HG02759 (cell line): Measurements from ENCODE around the gene PIEZO2.

ENCODE experiments used
- ATAC-seq: cut with Tn5 transposase; IDR thresholded peaks from one replicate; pipeline ENCODE4 v1.9.1; 2021; ENCODE audit warnings: mild to moderate bottlenecking, moderate library complexity; ENCODE audit not compliant: unreplicated experiment

PIEZO2 gene

DNA sequence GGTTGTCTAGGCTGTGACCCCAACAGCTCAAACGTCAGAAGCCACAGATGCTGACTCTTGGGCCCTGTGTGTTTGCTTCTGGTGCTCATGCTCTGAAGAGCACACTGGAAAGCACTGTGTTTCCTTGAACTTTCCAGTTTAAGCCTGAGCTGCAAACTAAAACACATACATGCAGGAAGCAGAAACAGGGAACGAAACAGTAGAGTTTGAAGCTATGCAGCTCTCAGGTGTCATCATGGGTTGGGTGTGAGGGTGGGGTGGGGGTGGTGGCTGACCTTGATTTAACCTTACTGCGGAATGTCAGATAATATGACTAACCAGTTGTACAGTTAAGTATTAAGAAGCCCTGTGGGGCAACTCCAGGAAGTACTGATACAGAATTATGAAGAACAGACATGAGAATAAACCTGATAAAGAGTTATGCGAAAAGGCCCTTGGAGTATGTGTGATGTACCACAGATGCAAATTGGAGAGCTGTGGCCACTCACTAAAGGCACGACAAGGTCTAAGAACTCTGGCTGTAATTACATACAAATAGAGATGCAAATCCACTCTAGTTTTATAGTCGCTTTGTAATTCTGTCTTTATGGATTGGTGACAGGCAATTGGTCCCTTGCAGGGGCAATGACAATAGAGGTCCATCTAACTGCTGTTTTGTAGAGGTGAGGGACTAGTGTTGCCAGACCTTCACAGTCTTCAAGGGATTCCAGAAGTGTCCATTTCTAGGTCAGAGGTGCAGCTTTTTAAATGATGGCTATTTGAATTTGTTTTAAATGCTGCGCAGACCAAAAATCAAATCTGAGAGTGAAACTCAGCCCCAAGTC, 350.4 kb downstream of the PIEZO2 start:
- no peak for ATAC-seq

DNA sequence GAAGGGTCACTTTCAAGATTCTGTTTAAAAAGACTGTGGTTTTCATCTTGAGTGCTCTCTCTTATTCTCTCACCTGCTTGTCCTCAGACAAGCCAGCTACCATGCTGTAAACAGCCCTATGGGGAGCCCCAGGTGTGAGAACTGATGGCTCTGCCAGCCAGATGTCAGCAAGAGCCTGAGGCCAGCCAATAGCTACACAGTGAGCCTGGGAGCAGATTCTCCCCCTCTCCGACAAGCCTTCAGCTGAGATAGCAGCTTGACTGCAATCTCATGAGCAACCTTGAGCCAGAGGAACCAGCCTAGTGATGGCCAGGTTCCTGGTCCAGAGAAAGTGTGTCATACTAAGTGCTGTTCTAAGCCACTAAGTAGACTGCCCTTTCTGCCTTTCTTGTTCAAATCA, 351.5 kb downstream of the PIEZO2 start:
- no peak for ATAC-seq

DNA sequence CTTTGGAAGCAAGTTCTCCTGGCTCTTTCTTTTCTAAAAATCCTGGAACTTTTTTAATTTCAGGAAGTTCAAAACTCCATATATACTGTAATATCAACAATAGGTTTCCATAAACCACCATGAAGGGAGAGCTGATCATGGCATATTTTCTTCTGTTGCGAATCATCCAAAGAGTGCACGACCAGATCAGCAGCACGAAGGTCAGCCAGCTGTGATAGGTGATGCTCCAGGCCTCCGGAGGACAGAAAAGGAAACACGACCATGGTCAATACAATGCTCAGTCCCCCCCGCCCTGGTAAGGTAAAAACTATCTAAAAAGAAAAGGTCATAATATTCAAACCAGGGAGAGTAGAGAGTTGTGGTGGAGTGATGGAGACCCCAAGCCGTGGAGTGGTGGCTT, 354.6 kb downstream of the PIEZO2 start:
- ATAC-seq = no peak

DNA sequence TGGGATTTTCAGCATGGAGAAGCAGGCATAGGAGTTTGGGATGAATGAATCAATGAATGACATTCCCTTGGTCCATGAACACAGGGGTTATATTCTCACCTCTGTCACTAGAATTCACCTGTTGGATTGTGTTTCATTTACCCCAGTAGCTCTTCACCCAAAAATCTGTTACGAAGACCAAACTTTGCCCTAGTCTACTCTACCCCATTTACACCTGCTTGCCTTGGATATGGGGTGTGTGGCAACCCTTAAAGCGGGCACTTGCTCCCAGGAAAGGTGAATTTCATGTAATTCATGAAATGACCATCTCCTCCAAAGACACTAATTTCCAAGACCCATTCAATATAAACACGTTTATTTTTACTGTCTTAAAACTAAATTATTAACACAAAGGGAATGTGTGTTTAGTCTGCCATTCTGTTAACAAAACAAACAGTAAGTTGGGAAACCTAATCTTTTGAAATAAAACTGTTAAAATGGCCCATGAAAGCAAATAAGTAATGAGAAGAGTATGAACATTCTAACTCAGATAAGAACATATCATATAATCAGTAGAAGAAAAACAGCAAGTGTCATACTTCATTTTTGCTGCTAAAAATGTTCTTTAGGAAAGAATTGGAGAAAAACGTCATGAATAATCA, 355.5 kb downstream of the PIEZO2 start:
- ATAC-seq = no peak

DNA sequence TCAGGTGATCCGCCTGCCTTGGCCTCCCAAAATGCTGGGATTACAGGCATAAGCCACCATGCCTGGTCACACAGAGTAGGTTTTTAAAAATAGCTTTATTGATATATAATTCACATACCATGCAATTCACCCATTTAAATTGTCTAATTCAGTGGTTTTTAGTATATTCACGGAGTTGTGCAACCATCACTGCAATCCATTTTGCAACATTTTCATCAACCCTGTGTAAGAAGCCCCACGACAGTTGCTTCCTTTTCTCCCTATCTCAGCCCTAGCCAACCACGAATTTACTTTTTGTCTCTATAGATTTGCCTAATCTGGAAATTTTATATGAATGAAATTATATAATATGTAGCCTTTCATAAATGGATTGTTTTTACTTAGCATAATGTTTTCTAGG, 357.2 kb downstream of the PIEZO2 start:
- no peak for ATAC-seq

DNA sequence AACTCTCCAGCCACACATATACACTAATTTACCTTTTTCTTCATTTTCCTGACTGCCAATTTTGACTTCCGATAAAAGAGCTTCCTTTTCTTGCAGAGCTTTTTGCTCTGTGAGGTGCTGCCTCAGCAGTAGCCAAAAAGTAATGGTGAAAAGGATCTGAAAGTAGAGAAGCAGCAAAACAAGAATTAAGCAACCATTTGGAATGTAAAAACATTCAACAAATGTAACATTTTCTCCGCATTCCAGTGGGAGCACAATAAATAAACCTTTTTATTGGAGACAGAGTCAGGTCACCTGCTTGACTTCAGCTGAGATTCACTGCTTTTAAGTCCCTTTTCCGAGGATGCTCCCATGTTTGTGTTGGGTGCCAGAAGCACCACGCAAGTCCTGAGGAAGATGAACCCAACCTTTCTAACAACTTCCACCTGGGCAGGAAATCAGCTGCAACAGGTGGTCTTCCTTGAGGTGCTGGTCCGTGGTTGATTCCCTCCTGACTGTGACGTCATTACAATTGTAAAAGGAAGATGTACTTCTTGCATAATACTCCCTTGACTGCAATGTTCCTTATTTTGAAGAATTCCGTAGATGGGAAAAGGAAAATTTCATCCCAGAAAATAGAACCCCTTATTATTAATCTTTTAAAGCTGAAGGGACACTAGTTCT, 358.1 kb downstream of the PIEZO2 start:
- no peak for ATAC-seq

DNA sequence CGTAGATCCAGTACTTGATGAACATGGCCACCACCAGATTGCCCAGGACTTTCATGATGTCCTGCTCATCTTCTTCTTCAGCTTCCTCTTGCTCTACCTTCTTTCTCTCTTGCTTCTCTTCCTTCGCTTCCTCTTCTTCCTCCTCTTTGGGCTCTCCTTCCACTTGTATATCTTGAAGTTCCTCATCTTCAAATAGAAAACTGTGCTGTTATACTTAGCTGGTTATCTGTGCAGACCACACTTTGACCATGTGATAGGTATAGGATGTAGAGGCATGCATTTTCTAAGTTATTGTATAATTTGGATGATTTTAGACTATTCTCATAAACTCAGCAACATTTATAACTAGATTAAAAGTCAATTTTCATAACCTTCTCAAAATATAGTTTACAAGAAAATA, 360.2 kb downstream of the PIEZO2 start:
- no peak for ATAC-seq

DNA sequence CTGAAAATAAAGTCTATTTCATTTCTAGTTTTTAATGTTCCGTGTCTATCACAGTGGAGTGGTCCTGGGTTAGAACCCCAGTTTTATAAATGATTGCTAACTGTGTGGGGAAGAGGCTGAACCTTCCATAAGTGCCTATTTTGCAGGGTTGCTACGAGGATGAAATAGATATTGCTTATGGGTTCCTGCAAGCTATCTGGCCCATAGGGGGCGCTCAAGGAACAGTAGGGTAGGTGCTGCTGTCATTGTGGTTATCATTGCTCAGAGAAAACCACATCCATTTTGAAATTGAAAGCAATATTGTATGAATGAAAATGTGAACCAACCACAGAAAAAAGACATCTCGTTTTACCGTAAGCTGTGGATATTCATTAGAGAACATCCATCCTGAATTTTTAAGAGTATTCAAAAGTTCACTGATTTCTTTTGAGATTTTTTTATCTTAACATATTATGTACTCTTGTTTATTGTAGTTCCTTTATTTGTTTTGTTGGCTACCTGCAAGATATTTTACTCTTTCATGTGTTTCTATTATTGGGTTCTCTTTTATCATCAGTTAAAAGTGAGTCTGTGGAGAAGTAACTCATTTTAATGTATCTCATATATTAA, 362.0 kb downstream of the PIEZO2 start:
- ATAC-seq = peak; percentile 99

DNA sequence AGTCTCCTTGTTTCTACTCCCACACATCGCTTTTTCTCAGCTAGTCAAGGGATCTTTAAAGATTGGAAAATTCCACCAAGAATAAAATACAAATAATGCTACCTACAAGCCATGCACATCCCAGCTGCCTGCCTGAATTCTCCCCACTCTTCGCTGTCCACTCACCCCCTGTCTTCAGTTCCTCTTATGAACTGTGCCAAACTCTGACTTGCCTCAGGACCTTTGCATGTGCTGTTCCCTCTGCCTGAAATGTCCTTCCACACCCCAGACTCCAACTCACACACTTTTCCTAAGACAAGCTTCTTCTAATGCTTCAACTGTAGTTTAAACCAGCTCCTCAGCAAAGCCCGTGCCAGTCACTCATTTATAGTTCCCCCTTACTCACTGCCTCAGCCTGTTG, 363.6 kb downstream of the PIEZO2 start:
- ATAC-seq = no peak

DNA sequence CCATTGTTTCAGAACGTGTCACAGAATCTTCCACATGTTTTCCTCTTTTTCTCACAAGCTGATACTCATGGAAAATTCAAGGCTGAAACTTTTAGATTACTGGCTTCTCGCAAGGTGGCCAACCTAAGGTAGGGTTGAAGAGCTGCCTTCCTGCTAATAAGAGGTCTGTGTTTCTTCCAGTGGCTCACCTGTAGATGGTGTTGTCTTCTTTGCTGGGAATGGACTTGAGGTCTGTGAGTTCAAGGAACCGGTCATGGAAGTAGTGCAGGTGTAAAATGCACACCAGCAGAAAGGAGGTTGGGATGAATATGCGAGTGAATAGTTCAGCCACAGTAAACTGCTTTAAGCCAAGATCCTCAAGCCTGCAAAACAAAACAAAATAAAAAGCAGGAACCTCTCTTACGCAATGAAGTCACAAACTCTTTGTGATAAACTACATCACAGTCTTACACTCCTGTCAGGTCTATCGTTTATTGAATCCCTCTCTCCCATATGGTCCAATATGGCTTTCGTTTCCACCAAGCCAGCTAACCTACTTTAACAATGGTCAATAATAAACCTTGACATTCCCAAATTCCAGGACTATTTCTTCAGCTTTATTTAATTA, 364.7 kb downstream of the PIEZO2 start:
- ATAC-seq = no peak

DNA sequence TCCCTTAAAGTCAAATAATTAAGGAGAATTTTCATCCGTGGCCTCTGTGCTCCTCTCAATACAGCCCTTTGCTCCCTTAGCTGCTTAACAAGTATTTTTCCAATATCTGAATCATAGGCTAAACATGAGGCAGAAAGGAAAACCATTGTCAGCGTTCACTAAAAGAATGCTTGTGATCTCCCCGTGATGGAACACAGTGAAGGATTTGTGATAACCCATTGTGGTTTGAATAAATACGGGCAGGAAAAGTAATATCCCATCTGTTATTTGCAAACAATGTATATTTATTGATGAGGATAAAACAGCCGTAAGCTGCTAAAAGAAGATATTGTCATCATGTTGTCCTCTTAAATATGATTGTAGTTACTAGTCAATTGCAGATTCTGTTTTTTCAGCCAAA, 365.4 kb downstream of the PIEZO2 start:
- ATAC-seq = no peak

DNA sequence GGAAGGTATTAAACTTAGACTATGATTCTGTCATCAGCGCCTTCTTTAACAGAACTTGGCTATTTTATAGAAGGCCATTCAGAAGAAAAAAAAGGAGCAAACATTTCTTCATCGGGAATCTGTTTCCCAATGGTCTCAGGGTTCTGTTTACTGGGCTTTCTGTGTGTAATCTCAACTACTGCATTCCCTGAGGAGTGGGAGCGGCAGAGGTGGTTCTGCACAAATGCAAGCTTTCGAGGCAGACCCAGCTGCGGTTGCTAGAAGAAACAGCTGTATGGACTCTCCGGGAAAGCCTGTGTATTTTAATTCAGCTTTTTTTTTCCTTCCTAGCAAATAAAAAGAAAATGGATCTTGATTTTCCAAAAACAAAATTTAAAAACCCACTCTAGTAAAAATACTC, 372.9 kb downstream of the PIEZO2 start:
- ATAC-seq = no peak

DNA sequence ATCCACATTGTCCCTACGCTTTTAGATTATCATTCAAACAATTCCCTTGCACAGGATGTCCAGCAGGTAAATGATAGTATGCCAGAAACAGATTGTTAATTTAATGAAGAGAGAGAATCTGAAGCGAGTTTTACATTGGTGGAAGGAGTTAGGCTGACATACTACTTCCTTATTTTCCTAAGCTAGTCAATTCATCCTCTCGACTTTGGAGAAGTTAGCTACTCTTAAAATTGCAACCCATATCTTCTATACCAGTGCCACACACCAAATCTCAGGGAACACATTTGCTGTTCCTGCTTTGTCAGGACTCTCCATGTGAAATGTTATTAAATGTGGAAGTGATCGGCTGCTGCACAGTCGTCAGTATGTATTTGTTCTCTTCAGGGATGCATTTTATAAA, 374.3 kb downstream of the PIEZO2 start:
- ATAC-seq = no peak

DNA sequence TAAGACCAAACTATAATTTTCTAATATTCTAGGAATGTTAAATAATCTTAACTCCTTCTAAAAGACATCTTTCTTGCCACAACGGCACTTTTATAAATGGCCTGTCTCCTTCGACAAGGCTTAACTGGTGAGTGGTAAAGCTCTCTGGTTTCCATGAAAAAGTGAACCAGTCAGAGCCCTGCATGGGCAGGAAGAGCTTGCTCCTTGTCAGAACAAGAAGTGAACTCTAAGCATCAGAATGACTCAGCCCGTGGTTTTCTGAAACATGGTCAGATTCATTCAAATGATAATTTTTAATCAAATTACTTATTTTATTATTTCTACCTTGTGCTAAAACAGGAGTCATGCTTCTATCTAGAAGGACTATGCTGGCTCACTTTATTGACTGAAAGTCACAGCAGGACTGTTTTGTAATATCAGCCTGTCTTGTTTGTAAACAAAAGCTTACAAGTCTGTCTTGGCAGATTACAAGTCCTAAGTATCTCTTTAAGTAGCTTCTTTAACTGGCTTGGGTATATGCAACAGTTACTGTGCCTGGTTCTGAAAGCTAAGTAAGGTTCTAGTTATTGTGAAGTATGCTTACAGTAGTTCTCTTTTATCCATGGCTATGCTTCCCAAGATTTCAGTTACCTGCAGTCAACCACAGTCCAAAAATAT, 378.2 kb downstream of the PIEZO2 start:
- no peak for ATAC-seq

DNA sequence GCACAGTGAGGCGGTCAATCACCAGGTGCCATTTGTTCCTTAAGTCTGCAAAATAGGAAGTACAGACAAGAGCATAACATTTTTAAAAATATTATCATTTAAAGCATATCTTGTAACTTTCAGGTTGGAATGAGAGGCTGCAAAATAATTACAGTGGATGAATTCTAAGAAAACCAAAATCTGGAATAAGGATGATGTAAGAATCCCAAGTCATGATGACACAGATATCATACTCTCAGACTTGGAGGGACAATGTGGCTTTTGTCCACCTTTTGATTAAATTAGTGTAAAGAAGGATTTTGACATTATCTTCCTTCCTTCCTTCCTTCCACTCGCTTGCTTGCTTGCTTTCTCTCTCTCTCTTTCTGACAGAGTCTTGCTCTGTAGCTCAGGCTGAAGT, 379.1 kb downstream of the PIEZO2 start:
- ATAC-seq = no peak

DNA sequence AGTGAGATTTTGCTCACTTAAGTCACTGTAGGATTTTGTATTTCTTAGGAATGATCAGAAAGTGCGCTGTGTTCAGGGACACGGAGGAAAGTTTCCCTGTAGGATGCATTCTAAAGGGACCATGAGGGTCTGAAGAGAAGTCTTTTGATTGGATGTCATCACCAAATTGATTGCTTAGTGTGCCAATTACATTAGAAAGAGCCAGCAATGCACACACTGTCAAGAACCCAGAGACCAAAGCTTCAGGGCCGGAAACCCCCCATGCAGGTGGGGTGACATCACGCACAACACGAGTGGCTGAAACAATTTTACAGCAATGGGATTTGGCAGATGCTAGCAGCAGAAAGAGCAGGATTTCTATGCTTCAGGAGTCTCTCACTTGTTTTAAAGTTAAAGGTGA, 381.1 kb downstream of the PIEZO2 start:
- no peak for ATAC-seq

DNA sequence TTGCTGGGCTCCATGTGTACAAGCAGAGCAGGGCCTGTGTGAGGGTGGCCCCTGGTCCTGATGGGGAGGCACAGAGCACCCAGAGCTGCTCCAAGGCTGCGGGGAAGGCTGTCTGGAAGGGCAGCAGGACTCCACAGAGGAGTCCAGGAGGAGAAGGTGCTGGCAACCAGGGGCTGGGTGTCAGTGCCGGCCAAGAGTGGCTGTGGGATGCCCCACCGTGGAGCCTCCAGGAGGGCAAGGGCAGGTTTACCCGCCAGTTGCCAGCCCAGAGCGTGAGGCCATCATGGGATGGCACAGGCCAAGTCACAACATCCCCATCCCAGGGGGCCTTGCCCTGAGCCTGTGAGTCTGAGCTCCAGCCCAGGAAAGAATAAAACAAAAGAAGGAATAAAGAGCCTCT, 381.7 kb downstream of the PIEZO2 start:
- no peak for ATAC-seq

DNA sequence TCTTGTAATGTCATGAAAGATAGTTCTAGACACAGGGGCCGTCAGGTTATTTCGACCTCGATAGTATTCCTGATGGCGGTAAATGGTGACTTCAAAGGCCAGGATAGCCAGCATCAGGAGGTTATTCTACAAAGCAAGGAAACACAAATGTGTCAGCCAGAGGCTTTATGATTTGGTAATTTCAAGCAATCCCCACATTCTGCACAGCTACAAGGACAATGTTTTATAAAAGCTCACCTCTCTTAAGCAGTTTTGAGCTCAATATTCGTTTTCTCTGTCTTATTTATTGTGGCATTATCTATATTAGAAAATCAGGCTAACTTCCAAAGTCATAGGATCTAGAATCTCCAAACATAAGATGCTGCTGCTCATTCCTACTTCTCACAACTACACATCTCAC, 388.4 kb downstream of the PIEZO2 start:
- no peak for ATAC-seq

DNA sequence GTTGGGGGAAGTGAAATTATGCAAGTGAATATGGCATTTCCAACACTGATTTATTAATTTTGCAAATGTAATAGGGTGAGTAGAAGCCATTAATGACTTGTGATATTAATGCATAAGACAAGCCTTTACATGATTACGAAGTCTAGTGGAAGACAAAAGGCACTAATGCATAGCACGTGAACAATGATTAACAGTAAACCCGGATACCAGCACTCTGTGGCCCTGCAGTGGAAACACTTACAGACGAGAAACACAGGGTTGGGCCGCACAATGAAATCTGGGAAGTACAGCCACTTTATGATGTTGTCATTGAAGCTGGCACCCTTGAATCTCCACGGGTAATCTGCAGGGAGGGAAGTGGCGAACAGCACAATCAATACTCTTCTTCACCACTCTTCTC, 390.1 kb downstream of the PIEZO2 start:
- ATAC-seq = no peak

DNA sequence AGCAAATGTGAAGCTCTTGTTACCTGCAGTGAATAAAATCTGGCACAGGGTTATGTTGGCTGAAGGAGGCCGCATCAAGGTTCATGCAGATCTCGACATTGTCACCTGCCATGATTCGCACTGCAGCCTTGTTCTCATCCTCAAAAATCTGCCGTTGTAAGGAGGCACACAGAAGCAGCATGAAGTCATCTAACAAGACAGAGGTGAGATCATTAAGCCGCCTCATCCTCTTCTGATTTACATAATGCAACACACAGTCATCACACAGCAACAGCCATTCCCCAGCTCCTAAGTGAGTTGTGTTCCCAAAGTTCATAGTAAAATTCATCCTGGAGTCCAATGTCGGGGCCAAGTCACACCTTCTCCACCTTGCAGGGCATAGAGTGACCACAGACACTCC, 391.4 kb downstream of the PIEZO2 start:
- no peak for ATAC-seq

DNA sequence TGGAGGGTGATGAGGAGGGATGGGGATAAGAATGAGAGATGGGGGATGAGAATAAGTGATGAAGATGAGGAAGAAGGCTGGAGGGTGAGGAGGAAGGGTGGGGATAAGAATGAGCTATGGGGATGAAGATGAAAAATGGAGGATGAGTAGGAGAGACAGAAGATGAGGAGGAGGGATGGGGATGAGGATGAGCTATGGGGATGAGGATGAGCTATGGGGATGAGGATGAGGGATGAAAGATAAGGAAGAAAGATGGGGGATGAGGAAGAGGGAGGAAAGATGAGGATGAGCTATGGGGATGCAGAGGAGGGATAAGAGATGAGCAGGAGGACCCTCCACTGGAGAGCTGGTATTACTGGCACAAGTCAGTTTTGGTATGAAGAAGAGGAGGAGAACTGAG, 392.0 kb downstream of the PIEZO2 start:
- no peak for ATAC-seq
